ENCODE measurements around the gene BANK1. TPM values are rescaled to one million over a fixed set of nuclear protein-coding genes. Genes with fewer than 3 reads are reported as not detected.
A peak's percentile ranks its signal among the peaks of the same experiment; 100 is the strongest.

Gene BANK1
- total RNA-seq, 2 donors from 2014 or later: 0.53 to 0.57 TPM

DNA sequence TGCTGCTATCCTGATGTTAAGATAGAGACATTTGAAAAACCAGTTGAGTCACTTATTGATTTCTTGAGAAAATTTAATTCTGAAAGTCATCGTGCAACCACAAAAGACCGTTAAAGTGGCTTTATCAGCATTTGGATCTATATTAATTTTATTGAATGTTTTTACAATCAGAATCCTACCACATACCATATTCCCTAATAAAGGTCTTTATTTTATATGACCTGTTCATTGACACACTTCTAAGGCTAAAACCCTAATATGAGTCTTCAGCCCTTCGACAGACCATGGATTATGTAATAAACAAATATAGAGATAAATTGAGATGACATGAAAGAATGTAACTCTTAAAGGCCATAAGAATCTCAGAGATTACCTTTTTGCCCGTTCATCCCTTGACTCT, 68.1 kb downstream of the BANK1 start:
- Histone ChIP-seq H3K9ac (ENCODE audit: extremely low read depth, low read length, poor library complexity, severe bottlenecking) (no peak overlapping the region), H3K9me3 (ENCODE audit: control insufficient read depth, low read length) (no peaks in the 10 kb centered on the region), H3K4me3 (ENCODE audit: low read length) (no peak overlapping the region), H3K36me3 (ENCODE audit: control insufficient read depth, insufficient read depth, low read length) (no peaks in the 10 kb centered on the region), H3K27me3 (ENCODE audit: control insufficient read depth, insufficient read depth, low read length, poor library complexity, severe bottlenecking) (no peaks in the 10 kb centered on the region), H3K27ac (ENCODE audit: low read depth, low read length) (no peak overlapping the region), H3K4me1 (ENCODE audit: control insufficient read depth, insufficient read depth, low read length) (no peaks in the 10 kb centered on the region)
- Mint-ChIP-seq H3K27me3 (ENCODE audit: insufficient read depth) (no peaks in the 10 kb centered on the region), H3K4me3 (no peak overlapping the region), H3K4me1 (no peaks in the 10 kb centered on the region), H3K9me3 (no peaks in the 10 kb centered on the region), H3K27ac (no peak overlapping the region), H3K36me3 (ENCODE audit: low read depth) (no peaks in the 10 kb centered on the region)
- DNase-seq: no peak
- WGBS, 2 experiments (ENCODE audit: insufficient coverage in 1 of 2, insufficient read length in 1 of 2): 89 to 93% methylated on average over 2 to 4 of the region's 4 CpGs
- TF ChIP-seq, protein P1, sequence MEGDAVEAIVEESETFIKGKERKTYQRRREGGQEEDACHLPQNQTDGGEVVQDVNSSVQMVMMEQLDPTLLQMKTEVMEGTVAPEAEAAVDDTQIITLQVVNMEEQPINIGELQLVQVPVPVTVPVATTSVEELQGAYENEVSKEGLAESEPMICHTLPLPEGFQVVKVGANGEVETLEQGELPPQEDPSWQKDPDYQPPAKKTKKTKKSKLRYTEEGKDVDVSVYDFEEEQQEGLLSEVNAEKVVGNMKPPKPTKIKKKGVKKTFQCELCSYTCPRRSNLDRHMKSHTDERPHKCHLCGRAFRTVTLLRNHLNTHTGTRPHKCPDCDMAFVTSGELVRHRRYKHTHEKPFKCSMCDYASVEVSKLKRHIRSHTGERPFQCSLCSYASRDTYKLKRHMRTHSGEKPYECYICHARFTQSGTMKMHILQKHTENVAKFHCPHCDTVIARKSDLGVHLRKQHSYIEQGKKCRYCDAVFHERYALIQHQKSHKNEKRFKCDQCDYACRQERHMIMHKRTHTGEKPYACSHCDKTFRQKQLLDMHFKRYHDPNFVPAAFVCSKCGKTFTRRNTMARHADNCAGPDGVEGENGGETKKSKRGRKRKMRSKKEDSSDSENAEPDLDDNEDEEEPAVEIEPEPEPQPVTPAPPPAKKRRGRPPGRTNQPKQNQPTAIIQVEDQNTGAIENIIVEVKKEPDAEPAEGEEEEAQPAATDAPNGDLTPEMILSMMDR (conservative IDR thresholded peaks at IDR 0.05): no peak

DNA sequence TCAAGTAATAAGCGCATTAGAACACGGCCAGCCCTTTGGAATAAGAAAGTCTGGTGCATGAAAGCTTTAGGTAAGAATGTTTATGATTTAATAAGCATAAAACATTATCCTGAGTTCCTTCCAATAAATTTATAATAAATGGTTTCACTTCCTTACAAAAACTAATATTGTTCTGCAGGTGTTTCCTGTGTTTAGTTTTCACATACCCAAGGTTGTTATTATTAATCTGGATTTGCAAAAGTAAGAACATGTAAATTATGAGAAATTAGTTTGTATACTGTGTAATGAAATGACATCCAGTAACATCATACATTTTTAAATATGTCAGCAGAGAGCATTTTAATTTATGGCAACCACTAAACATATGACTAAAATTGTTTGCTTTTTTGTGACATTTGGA, 72.1 kb downstream of the BANK1 start:
- TF ChIP-seq, protein P1 (conservative IDR thresholded peaks at IDR 0.05): no peak
- Mint-ChIP-seq H3K27me3 (ENCODE audit: insufficient read depth) (no peaks in the 10 kb centered on the region), H3K36me3 (ENCODE audit: low read depth) (no peaks in the 10 kb centered on the region), H3K9me3 (peaks cover 7% of the 10 kb centered on the region), H3K27ac (no peak overlapping the region), H3K4me3 (no peak overlapping the region), H3K4me1 (peaks cover 11% of the 10 kb centered on the region)
- Histone ChIP-seq H3K36me3 (ENCODE audit: control insufficient read depth, insufficient read depth, low read length) (no peaks in the 10 kb centered on the region), H3K9me3 (ENCODE audit: control insufficient read depth, low read length) (peaks cover 4% of the 10 kb centered on the region), H3K4me3 (ENCODE audit: low read length) (no peak overlapping the region), H3K27me3 (ENCODE audit: control insufficient read depth, insufficient read depth, low read length, poor library complexity, severe bottlenecking) (no peaks in the 10 kb centered on the region), H3K4me1 (ENCODE audit: control insufficient read depth, insufficient read depth, low read length) (no peaks in the 10 kb centered on the region), H3K27ac (ENCODE audit: low read depth, low read length) (no peak overlapping the region), H3K9ac (ENCODE audit: extremely low read depth, low read length, poor library complexity, severe bottlenecking) (no peak overlapping the region)
- DNase-seq: no peak
- 96% methylated on average over 2 of the region's 2 CpGs; no CpG with 5 or more reads in 1 of the 2 experiments for WGBS, 2 experiments (ENCODE audit: insufficient coverage in 1 of 2, insufficient read length in 1 of 2)

DNA sequence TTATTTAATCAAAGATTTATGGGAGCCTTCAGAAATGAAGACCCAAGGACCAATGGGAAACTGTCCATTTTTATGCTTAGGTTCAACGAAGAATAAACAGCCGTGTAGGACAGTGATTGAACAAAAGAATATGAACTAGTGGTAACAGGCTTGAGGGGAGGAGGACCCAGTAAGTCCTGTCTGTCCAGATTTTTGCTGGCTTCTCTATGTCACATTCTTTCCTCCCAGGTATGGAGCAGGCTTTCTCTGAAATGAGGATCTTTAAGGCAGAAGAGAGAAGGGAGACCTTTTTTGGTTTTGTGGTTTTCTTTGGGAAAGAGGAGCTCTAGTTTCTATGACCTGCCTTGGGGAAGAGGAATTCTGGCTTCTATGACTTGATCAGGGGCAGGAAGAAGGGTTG, 74.1 kb downstream of the BANK1 start:
- Histone ChIP-seq H3K36me3 (ENCODE audit: control insufficient read depth, insufficient read depth, low read length) (no peaks in the 10 kb centered on the region), H3K27ac (ENCODE audit: low read depth, low read length) (no peak overlapping the region), H3K27me3 (ENCODE audit: control insufficient read depth, insufficient read depth, low read length, poor library complexity, severe bottlenecking) (no peaks in the 10 kb centered on the region), H3K4me3 (ENCODE audit: low read length) (no peak overlapping the region), H3K9me3 (ENCODE audit: control insufficient read depth, low read length) (peaks cover 10% of the 10 kb centered on the region), H3K9ac (ENCODE audit: extremely low read depth, low read length, poor library complexity, severe bottlenecking) (no peak overlapping the region), H3K4me1 (ENCODE audit: control insufficient read depth, insufficient read depth, low read length) (no peaks in the 10 kb centered on the region)
- Mint-ChIP-seq H3K4me3 (no peak overlapping the region), H3K27ac (peak overlapping the region; percentile 84), H3K4me1 (peaks cover 11% of the 10 kb centered on the region), H3K27me3 (ENCODE audit: insufficient read depth) (no peaks in the 10 kb centered on the region), H3K36me3 (ENCODE audit: low read depth) (no peaks in the 10 kb centered on the region), H3K9me3 (peaks cover 7% of the 10 kb centered on the region)
- WGBS, 2 experiments (ENCODE audit: insufficient coverage in 1 of 2, insufficient read length in 1 of 2): 100% methylated on average over 1 to 2 of the region's 2 CpGs
- TF ChIP-seq, protein P1 (conservative IDR thresholded peaks at IDR 0.05): no peak
- no peak for DNase-seq

Measured in endodermal cell (in vitro differentiated cells).